Ecto neural progenitor cell (in vitro differentiated cells): ENCODE results near the gene VPS26B.
"Not testable (repeated sequence)": the region's sequence is repeated elsewhere in the genome, so short reads cannot be mapped to it uniquely, and the experiment has no call there.

Experiments
- DNase-seq: peaks from one replicate; pipeline ENCODE4 v3.0.0-alpha.2; 2018; ENCODE audit warnings: low spot score

VPS26B gene

GRCh38 chr11:134231958-134232659 is 7.6 kb downstream of the VPS26B start:
- DNase-seq: no peak

DNA sequence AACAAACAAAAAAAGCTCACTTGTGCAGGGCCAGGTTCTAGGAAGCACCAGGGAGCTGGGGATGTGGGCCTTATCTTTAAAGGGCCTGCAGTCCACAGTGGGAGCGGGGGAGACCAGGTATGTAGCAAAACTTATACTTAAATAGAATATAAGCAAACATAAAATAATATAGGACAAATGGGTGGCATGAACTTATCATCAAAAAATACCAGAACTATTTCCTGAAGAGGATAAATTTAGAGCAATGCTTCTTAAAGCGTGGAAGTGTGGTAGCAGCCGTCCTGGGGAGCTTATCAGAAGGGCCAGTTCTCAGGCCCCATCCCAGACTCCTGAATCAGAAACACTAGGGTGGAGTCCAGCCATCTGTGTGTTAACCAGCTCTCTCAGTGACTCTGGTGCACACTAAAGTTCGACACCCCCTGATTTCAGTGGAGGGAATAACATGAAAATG is 9.3 kb downstream of the VPS26B start:
- no peak for DNase-seq

GRCh38 chr11:134235399-134235798 is 10.9 kb downstream of the VPS26B start:
- DNase-seq: no peak

DNA sequence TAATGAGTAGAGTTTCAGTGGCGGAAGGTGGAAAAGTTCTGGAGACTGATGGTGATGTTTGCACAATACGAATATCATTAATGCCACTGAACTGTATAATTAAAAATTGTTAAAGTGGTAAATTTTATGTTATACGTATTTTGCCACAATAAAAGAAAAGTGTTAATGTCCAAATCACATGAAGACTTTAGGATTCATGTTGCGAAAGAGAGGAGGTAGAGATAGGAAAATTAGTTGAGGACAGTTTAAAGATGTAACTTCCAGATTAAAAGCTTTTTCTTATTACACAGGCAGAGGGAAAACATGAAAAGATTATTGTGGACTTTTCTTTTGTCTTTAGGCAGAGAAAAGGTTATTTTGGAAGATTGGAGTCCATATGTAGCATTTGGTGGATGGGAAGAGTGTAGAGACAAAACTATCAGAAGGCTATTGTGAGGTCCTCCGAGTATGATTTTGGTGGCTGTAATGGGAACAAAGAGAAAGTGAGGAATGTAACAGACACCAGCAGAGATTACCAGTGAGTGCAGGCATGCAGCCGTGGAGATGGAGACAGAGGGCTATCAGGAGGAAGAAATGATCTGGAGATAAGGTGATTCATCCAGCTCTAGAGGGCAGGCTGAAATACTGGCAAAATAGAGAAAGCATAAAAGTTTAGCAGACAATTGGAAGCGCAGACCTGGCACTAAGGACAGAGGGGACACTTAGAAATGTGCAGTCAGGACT is 12.5 kb downstream of the VPS26B start:
- no peak for DNase-seq

- DNase-seq: no peak
These were observed 13.1 kb downstream of the VPS26B start for GRCh38 chr11:134237557-134237922.

GRCh38 chr11:134238956-134239355 is 14.5 kb downstream of the VPS26B start:
- DNase-seq: no peak

DNA sequence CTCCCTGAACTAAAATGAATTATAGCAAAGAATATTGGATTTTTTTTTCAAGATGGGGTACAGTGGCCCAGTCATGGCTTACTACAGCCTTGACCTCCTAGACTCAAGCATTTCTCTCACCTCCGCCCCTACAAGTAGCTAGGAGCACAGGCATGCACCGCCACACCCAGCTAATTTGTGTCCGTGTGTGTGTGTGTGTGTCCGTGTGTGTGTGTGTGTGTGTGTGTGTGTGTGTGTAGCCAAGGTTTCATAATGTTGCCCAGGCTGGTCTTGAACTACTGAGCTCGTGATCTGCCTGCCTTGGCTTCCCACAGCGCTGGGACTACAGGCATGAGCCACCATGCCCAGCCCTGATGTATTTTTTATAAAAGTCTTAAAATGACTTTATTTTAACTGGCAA is 16.1 kb downstream of the VPS26B start:
- DNase-seq: no peak

- DNase-seq: no peak
These were observed 17.9 kb downstream of the VPS26B start for GRCh38 chr11:134242376-134242775.

- DNase-seq: no peak
These were observed 19.4 kb downstream of the VPS26B start for GRCh38 chr11:134243913-134244312.

- no peak for DNase-seq
These were observed 20.1 kb downstream of the VPS26B start for GRCh38 chr11:134244593-134244992.

DNA sequence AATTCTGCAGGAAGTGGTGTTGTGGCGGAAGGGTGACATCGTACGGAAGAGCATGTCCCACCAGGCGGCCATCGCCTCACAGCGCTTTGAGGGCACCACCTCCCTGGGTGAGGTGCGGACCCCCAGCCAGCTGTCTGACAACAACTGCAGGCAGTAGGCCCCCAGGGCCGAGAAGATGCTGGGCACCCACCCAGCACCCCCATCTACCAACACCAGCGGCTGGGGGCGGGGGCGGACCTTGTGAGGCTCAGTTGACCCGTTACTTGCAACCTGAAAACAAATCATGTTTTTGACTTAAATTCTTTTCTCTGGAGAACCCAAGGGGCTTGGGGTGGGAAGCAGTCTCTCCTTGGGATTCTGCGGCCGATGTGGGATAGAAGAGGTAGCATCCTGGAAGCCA is 21.0 kb downstream of the VPS26B start:
- no peak for DNase-seq

- no peak for DNase-seq
These were observed 21.6 kb downstream of the VPS26B start for GRCh38 chr11:134246100-134246499.

DNA sequence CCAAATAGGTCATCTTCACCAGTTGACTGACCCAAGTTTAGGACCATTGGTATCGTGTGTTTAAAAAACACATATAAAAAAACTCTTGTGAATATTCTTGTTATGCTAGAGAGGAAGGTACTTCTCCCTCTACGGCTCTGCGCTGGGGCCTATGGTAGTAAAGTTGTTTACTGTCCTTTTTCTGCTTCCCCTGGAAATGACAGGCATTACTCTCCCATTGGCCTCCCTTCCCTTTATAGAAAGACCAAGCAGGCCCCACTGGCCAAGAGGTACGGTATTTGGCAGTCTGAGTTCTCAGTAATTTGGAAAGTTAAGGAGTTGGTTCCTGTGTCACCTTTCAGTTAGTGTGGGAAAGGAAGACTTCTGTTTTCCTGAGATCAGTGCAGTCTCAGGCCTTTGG is 22.2 kb downstream of the VPS26B start:
- no peak for DNase-seq

- no peak for DNase-seq
These were observed 24.5 kb downstream of the VPS26B start for GRCh38 chr11:134248910-134249480.

DNA sequence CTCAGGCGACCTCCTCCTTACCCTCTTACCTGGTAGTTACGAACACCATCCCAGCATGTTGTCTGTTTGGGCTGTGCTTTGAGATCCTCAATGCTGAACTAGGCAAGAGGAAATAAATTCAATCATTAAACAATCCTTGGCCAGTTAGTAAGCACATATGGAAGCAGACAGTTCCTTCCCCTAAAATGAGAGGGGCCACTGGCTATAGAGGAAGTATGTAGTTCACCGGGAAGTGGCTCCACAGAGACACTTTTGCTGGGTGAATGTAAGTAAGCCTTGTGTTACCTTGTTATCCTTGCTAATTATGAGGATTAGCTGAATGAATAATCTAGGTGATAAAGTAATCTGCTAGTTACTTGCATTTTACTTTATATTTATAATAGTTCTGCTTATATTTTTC is 25.8 kb downstream of the VPS26B start:
- DNase-seq: no peak

- no peak for DNase-seq
These were observed 26.2 kb downstream of the VPS26B start for GRCh38 chr11:134250675-134251074.

DNA sequence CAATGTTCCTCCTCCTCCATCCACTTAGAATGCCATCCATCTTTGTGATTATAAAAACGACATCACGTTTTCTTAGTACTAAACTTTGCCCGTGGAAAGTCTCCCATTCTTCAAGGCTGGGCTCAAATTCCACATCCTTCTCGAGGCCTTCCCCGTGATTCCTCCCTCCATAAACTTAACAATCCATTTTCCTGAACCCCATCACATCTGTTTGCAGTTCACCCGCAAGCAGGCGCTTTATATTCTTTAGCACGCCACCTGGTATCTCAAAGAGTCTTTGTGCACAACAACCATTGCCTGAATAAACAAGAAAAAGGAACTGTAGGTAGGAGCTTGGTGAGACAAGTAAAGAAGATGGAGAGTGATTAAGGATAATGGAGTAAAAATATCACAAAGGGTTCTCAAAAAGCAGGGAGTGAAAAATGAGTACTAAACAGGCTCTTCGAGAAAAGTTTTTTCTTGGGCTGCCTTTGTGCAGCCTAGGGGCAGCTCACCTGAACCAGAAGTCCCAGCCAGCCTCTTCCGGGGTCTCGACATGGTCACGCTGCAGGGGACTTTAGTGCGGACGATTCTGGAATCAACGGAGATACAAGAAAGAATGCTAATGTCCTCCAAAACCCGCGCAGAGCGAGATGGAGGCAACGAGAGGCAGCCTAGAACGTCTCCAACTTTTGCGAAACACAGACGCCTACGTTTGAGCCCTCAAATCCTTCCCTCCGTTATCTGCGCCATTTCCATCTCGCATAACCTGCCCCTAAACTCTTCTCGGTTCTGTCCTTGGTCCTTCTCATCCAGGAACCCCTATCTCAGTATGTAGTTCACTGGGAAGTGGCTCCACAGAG is 28.1 kb downstream of the VPS26B start:
- peak; percentile 57 for DNase-seq

- DNase-seq: peak; percentile 97
These were observed 28.9 kb downstream of the VPS26B start, which contains the start of the genes ACAD8 and THYN1 for GRCh38 chr11:134253188-134253993. TSS of gene ACAD8 (plus strand) at chr11:134253568. CDS start at chr11:134253601, 33 bp downstream. TSS of gene THYN1 (minus strand) at chr11:134253352. CDS start at chr11:134252882, 470 bp downstream.

DNA sequence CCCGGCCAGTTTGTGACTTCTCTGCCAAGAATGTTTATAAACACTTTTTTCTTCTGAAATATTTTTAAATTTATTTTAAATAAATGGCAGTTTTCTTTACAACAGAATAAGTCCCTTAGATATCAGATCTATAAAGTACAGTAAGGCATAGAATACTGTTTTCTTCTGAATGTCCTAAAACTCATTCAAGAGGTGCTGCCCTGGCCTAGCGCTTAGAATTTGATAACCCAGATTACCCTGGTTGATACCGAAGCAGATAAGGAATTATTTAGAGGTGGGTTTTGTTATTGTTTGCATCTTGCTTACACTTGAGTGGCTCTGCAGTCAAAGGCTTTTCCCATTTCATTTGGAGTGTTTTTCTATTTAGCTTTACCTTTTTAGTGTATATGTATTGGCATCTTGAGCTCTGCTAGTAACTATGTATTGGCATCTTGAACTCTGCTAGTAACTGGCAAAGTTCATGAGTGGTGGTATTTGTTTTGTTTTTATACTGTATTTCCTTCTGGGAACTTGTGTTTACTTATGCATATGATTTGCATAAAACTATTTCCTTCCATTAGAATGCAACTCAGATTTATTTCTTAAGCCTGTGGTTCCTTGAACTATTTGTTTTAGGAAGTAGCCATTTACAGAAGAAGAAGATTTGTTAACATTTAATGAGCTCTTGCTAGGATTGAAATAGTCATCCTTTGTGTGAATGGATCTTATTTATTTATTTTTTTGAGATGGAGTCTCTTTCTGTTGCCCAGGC is 30.1 kb downstream of the VPS26B start:
- DNase-seq: no peak

DNA sequence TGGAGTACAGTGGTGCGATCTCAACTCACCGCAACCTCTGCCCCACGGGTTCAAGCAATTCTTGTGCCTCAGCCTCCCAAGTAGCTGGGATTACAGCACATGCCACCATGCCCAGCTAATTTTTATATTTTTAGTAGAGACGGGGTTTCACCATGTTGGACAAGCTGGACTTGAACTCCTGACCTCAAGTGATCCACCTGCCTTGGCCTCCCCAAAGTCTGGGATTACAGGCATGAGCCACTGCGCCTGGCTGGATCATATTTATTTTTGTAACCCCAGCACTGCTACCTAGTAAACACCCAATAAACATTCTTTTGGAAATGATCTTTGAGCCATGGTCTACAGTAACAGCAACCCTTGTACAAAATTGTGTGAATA is 30.7 kb downstream of the VPS26B start:
- DNase-seq: not testable (repeated sequence)

DNA sequence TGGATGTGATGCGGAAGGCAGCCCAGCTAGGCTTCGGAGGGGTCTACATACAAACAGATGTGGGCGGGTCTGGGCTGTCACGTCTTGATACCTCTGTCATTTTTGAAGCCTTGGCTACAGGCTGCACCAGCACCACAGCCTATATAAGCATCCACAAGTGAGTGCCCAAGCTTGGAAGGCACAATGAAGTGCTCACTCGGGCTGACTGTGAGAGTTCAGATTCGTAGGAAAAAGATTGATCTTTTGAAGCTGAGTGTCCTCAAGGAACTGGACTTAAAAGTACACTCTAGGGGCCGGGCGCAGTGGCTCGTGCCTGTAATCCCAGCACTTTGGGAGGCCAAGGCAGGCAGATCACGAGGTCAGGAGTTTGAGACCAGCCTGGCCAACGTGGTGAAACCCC is 32.6 kb downstream of the VPS26B start:
- no peak for DNase-seq
